Trophoblast cell (in vitro differentiated cells and primary cell): ENCODE results near the gene UBE2L5.

Experiments
- DNase-seq, 2 donors: peaks; one replicate each; pipeline ENCODE4 v3.0.0-alpha.2; 2016
- H2AFZ ChIP-seq: 2 replicates; pipeline ENCODE4 v1.6.1; 2013; ENCODE audit warnings: low read length, moderate library complexity, mild to moderate bottlenecking; ENCODE audit not compliant: insufficient read depth, poor library complexity
- H2AK5ac ChIP-seq: 2 replicates; pipeline ENCODE4 v1.6.1; 2013; ENCODE audit warnings: mild to moderate bottlenecking, low read length
- H2BK120ac ChIP-seq: 2 replicates; pipeline ENCODE4 v1.6.1; 2013; ENCODE audit warnings: low read length, mild to moderate bottlenecking, moderate library complexity; ENCODE audit not compliant: insufficient read depth, poor library complexity
- H2BK12ac ChIP-seq: 2 replicates; pipeline ENCODE4 v1.6.1; 2013; ENCODE audit warnings: mild to moderate bottlenecking, low read length, moderate library complexity
- H2BK5ac ChIP-seq: 2 replicates; pipeline ENCODE4 v1.6.1; 2013; ENCODE audit warnings: low read length, low read depth, moderate library complexity, mild to moderate bottlenecking; ENCODE audit not compliant: poor library complexity
- H3K14ac ChIP-seq: 2 replicates; pipeline ENCODE4 v1.6.1; 2013; ENCODE audit warnings: mild to moderate bottlenecking, low read length
- H3K18ac ChIP-seq: 2 replicates; pipeline ENCODE4 v1.6.1; 2013; ENCODE audit warnings: mild to moderate bottlenecking, low read length
- H3K23ac ChIP-seq: 2 replicates; pipeline ENCODE4 v1.6.1; 2013; ENCODE audit warnings: low read length
- H3K27ac ChIP-seq: 2 replicates; pipeline ENCODE4 v1.5.1; 2013; ENCODE audit warnings: low read depth, mild to moderate bottlenecking, inconsistent platforms, low read length, moderate library complexity
- H3K27me3 ChIP-seq: 2 replicates; pipeline ENCODE4 v1.6.1; 2013; ENCODE audit warnings: inconsistent platforms, mild to moderate bottlenecking, low read length, moderate library complexity; ENCODE audit not compliant: insufficient read depth
- H3K36me3 ChIP-seq, 2 experiments: 1 replicate in 1 of 2; 2 replicates in 1 of 2; pipeline ENCODE4 v1.6.1; 2013; ENCODE audit warnings: low read length in 2 of 2, mild to moderate bottlenecking in 2 of 2, moderate library complexity in 1 of 2; ENCODE audit not compliant: insufficient read depth in 2 of 2, control insufficient read depth in 1 of 2
- H3K4ac ChIP-seq: 2 replicates; pipeline ENCODE4 v1.6.1; 2013; ENCODE audit warnings: low read depth, mild to moderate bottlenecking, low read length, moderate library complexity
- H3K4me1 ChIP-seq, 2 experiments: 1 replicate in 1 of 2; 2 replicates in 1 of 2; pipeline ENCODE4 v1.6.1; 2013; ENCODE audit warnings: low read length in 2 of 2, mild to moderate bottlenecking in 2 of 2, moderate library complexity in 1 of 2; ENCODE audit not compliant: insufficient read depth in 2 of 2, control insufficient read depth in 1 of 2
- H3K4me2 ChIP-seq: 2 replicates; pipeline ENCODE4 v1.6.1; 2013; ENCODE audit warnings: inconsistent platforms, mild to moderate bottlenecking, low read length, moderate library complexity
- H3K4me3 ChIP-seq: 2 replicates; pipeline ENCODE4 v1.5.1; 2013; ENCODE audit warnings: mild to moderate bottlenecking, low read depth, low read length, inconsistent platforms
- H3K79me1 ChIP-seq: one replicate; pipeline ENCODE4 v1.6.1; 2013; ENCODE audit warnings: low read length
- H3K79me2 ChIP-seq: 2 replicates; pipeline ENCODE4 v1.6.1; 2013; ENCODE audit warnings: low read length, mild to moderate bottlenecking; ENCODE audit not compliant: control insufficient read depth, insufficient read depth, poor library complexity
- H3K9ac ChIP-seq: 2 replicates; pipeline ENCODE4 v1.6.1; 2013; ENCODE audit warnings: mild to moderate bottlenecking, low read length
- H3K9me3 ChIP-seq: 2 replicates; pipeline ENCODE4 v1.6.1; 2013; ENCODE audit warnings: low read depth, mild to moderate bottlenecking, control low read depth, inconsistent platforms, low read length; ENCODE audit not compliant: insufficient read depth
- H4K12ac ChIP-seq: 2 replicates; pipeline ENCODE4 v1.6.1; 2013; ENCODE audit warnings: low read depth, mild to moderate bottlenecking, low read length, moderate library complexity
- H4K8ac ChIP-seq: 2 replicates; pipeline ENCODE4 v1.6.1; 2013; ENCODE audit warnings: low read depth, mild to moderate bottlenecking, low read length, moderate library complexity
- H4K91ac ChIP-seq: one replicate; pipeline ENCODE4 v1.6.1; 2013; ENCODE audit warnings: low read depth, mild to moderate bottlenecking, low read length, moderate library complexity
- whole genome bisulfite sequencing: extraction: QIAGEN DNeasy Blood & Tissue Kit; methylation state at CpG from one replicate; pipeline ENCODE4 v1.1.7; 2013; ENCODE audit warnings: missing lambda C conversion rate; ENCODE audit not compliant: insufficient read length, insufficient coverage; ENCODE audit errors: extremely low coverage; 5-methylcytosine and 5-hydroxymethylcytosine counted together

The UBE2L5 gene

GRCh38 chr13:30377312-30377685, 45.0 kb upstream of the UBE2L5 start:
- H3K23ac ChIP-seq = no peak overlapping the region
- DNase-seq = no peak
- no peak overlapping the region for H3K9ac ChIP-seq
- H2AK5ac ChIP-seq = no peak overlapping the region
- no peak overlapping the region for H3K14ac ChIP-seq
- no peak overlapping the region for H2BK12ac ChIP-seq
- no peak overlapping the region for H3K4me3 ChIP-seq
- H3K27ac ChIP-seq = no peak overlapping the region
- H3K27me3 ChIP-seq = no peaks in the 10 kb centered on the region
- H3K79me1 ChIP-seq = no peaks in the 10 kb centered on the region
- H3K4ac ChIP-seq = no peak overlapping the region
- no peaks in the 10 kb centered on the region for H3K9me3 ChIP-seq
- no peaks in the 10 kb centered on the region for H3K4me1 ChIP-seq
- no peak overlapping the region for H4K12ac ChIP-seq
- no peaks in the 10 kb centered on the region for H3K36me3 ChIP-seq
- no peaks in the 10 kb centered on the region for H3K79me2 ChIP-seq
- H2AFZ ChIP-seq = no peak overlapping the region
- no peak overlapping the region for H3K18ac ChIP-seq
- no peak overlapping the region for H2BK5ac ChIP-seq
- H4K8ac ChIP-seq = no peak overlapping the region
- no peak overlapping the region for H2BK120ac ChIP-seq
- H3K4me2 ChIP-seq = no peak overlapping the region
- H4K91ac ChIP-seq = no peak overlapping the region
- no CpG with 5 or more reads among the region's 2 CpGs for WGBS

GRCh38 chr13:30378191-30378590, 44.1 kb upstream of the UBE2L5 start:
- Histone ChIP-seq H3K4me3 (no peak overlapping the region), H3K23ac (no peak overlapping the region), H3K36me3 (no peaks in the 10 kb centered on the region), H2BK12ac (no peak overlapping the region), H3K4me1 (no peaks in the 10 kb centered on the region), H3K27ac (no peak overlapping the region), H3K27me3 (no peaks in the 10 kb centered on the region), H3K79me1 (no peaks in the 10 kb centered on the region), H3K9ac (no peak overlapping the region), H4K8ac (no peak overlapping the region), H3K79me2 (no peaks in the 10 kb centered on the region), H2BK5ac (no peak overlapping the region), H4K91ac (no peak overlapping the region), H3K4ac (no peak overlapping the region), H4K12ac (no peak overlapping the region), H3K18ac (no peak overlapping the region), H3K9me3 (no peaks in the 10 kb centered on the region), H3K4me2 (no peak overlapping the region), H2AFZ (no peak overlapping the region), H2BK120ac (no peak overlapping the region), H2AK5ac (no peak overlapping the region), H3K14ac (no peak overlapping the region)
- DNase-seq = no peak
- no CpG with 5 or more reads among the region's 2 CpGs for WGBS

- no peak overlapping the region for H3K18ac ChIP-seq
- no peak overlapping the region for H2BK12ac ChIP-seq
- no peak overlapping the region for H2AFZ ChIP-seq
- no peak overlapping the region for H4K12ac ChIP-seq
- no peak overlapping the region for H2BK120ac ChIP-seq
- H3K9ac ChIP-seq = no peak overlapping the region
- no peaks in the 10 kb centered on the region for H3K27me3 ChIP-seq
- no peak overlapping the region for H4K91ac ChIP-seq
- no peaks in the 10 kb centered on the region for H3K9me3 ChIP-seq
- no peaks in the 10 kb centered on the region for H3K36me3 ChIP-seq
- no peaks in the 10 kb centered on the region for H3K79me1 ChIP-seq
- H3K4me2 ChIP-seq = no peak overlapping the region
- DNase-seq = no peak
- H3K4me1 ChIP-seq = no peaks in the 10 kb centered on the region
- no peak overlapping the region for H2BK5ac ChIP-seq
- H3K27ac ChIP-seq = no peak overlapping the region
- no peak overlapping the region for H3K4me3 ChIP-seq
- no peak overlapping the region for H4K8ac ChIP-seq
- no peak overlapping the region for H3K4ac ChIP-seq
- no peak overlapping the region for H2AK5ac ChIP-seq
- no peak overlapping the region for H3K14ac ChIP-seq
- no peaks in the 10 kb centered on the region for H3K79me2 ChIP-seq
- no peak overlapping the region for H3K23ac ChIP-seq
- WGBS = no CpG with 5 or more reads among the region's 2 CpGs
Observed at GRCh38 chr13:30381049-30381448, 41.2 kb upstream of the UBE2L5 start.

GRCh38 chr13:30382836-30383525, 39.3 kb upstream of the UBE2L5 start:
- Histone ChIP-seq H3K27ac (no peak overlapping the region), H3K27me3 (no peaks in the 10 kb centered on the region), H3K4me2 (no peak overlapping the region), H2BK12ac (no peak overlapping the region), H4K8ac (no peak overlapping the region), H3K36me3 (no peaks in the 10 kb centered on the region), H2BK5ac (no peak overlapping the region), H2BK120ac (no peak overlapping the region), H3K18ac (no peak overlapping the region), H4K12ac (no peak overlapping the region), H2AFZ (no peak overlapping the region), H3K4me3 (no peak overlapping the region), H4K91ac (no peak overlapping the region), H3K4me1 (no peaks in the 10 kb centered on the region), H3K9ac (no peak overlapping the region), H3K23ac (no peak overlapping the region), H3K4ac (no peak overlapping the region), H3K79me1 (no peaks in the 10 kb centered on the region), H3K9me3 (no peaks in the 10 kb centered on the region), H3K14ac (no peak overlapping the region), H2AK5ac (no peak overlapping the region), H3K79me2 (no peaks in the 10 kb centered on the region)
- no peak for DNase-seq
- no CpG with 5 or more reads among the region's 6 CpGs for whole genome bisulfite sequencing
